ENCODE results near the gene SYT2.
A peak's percentile ranks its signal among the peaks of the same experiment; 100 is the strongest.

Gene SYT2

DNA sequence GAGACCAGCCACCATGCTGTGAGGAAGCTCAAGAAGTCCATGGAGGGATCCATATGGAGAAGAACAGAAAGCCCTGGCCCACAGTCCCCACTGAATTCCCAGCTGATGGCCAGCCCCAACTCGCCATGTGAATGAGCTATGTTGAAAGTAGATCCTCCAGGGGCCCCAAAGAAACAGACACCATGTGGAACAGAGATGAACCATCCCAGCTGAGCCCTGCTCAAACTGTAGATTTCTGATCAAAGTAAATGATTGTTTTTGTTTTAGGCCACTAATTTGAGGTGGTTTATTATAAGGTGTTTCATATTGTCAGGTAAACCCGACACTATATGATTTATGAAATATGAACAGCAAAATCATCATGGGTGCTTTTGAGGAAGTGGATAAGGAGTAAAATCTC is 32.8 kb downstream of the SYT2 start:
- no peak for DNase-seq (ENCODE audit: low spot score)

DNA sequence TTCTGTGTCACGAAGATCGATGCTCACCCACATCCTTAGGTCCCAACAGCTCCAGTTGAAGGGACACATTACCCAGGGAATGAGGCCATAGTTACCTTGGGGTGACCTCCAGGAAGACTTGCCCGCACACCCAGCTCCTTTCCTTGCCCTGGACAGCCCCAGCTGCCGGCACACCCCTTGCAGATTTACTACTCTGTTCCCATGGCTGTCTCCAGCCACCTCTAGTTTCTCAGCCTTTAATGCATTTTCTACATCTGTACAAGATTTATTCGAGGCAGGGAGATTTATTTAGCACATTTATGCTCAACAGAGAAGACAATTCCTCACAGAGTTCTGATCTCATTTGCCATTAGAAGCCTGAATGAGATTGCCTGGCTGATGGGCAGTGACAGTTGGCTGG is 36.7 kb downstream of the SYT2 start:
- DNase-seq (ENCODE audit: low spot score), result no peak

GRCh38 chr1:202671399-202671798 is 38.9 kb downstream of the SYT2 start:
- DNase-seq (ENCODE audit: low spot score), result no peak

GRCh38 chr1:202665417-202665816 is 44.8 kb downstream of the SYT2 start:
- DNase-seq (ENCODE audit: low spot score), result no peak

GRCh38 chr1:202664083-202664482 is 46.2 kb downstream of the SYT2 start:
- no peak for DNase-seq (ENCODE audit: low spot score)

DNA sequence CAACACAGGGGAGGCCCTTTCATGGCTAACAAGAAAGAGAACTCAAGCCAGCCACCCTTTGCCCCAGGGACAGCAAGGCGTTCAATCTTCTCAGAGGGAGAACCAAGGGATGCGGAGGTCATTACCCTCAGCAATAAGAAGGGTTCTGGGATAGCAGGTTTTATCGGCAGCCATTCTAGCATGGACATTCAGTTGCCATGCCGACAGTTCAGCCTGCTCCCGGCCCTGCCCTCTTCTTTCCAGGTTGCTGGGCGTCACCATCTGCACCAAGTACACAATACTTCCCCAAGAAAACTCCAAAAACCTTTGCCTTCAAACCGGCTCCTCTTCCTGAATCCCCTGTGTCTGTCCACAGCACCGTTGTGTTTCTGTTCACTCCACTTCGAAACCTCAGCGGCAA is 47.1 kb downstream of the SYT2 start:
- DNase-seq (ENCODE audit: low spot score), result no peak

GRCh38 chr1:202662081-202662480 is 48.2 kb downstream of the SYT2 start:
- no peak for DNase-seq (ENCODE audit: low spot score)

DNA sequence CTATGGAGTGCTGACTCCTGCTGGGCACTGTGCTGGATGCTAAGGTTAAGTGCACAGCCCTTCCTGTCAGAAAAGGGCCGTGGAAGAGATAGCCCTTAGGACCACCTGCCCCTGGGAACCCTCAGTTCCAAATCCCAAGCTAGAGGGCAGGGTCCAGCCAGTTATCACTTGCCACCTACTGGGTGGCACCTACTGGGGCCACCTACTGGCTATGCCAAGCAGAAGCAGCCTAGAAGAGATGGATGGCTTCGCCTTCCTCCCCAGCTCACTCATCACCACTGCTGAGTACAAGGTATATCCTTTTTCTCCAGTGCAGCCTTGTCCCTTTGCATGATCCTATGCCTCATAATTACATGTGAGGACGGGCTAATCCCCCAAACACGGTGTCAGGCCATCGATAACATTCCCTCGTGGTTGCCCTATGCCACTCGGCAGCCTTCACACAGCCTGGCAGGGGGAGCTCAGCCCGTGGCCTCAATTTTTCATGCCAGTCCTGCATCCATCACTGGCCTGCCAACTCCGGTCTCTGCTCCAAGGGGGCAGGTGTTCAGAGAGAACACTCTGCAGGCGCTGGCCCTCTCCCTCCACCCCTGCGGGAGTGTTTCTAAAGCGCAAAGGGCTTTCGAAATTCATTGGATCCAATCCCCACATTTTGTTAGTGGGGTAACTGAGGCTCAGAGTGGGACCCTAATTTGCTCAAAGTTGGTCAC is 49.0 kb downstream of the SYT2 start:
- no peak for DNase-seq (ENCODE audit: low spot score)

DNA sequence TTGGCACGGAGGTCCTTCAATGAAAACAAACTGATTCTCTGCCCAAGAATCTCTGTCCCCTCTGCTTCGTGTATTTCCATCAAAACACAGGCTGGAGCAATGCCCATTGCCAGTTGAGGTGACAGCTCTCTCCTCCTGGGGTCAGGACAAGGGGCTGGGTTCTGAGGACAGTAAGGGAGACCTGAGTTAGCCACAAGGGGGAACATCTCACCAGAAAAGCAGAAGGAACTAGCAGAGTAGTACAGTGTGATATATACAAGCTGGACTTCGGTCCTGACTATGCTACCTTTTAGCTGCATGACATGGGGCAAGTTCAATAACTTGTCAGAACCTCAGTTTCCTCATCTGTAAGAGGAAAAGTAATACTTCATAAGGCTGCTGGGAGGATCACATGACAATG is 50.3 kb downstream of the SYT2 start:
- DNase-seq (ENCODE audit: low spot score), result no peak

DNA sequence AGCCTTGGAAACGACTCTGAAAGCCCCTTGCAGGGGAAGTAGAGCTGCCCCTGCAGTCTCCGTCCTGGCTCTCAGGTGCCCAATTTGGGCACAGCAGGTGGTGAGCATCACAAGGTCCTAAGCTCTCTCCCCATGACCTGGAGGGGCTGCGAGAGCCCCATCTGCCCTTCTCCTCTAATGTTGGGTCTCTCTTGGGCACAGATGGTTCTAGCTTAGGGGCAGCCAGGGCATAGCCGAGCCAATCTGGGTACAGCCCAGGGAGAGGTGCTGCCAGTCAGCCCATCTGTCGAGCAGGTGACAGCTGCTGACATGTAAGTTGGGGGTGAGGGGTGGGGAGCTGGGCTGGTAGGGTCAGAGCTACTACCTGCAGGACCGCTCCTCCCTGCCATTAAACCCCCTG is 50.7 kb downstream of the SYT2 start:
- DNase-seq (ENCODE audit: low spot score), result no peak

- no peak for DNase-seq (ENCODE audit: low spot score)
These were observed 51.5 kb downstream of the SYT2 start for GRCh38 chr1:202658769-202659168.

GRCh38 chr1:202658251-202658759 is 51.9 kb downstream of the SYT2 start:
- no peak for DNase-seq (ENCODE audit: low spot score)

- peak; percentile 48 for DNase-seq (ENCODE audit: low spot score)
These were observed 53.2 kb downstream of the SYT2 start for GRCh38 chr1:202656951-202657646.

- no peak for DNase-seq (ENCODE audit: low spot score)
These were observed 54.2 kb downstream of the SYT2 start for GRCh38 chr1:202656057-202656456.

GRCh38 chr1:202654079-202654478 is 56.2 kb downstream of the SYT2 start:
- DNase-seq (ENCODE audit: low spot score), result no peak

DNA sequence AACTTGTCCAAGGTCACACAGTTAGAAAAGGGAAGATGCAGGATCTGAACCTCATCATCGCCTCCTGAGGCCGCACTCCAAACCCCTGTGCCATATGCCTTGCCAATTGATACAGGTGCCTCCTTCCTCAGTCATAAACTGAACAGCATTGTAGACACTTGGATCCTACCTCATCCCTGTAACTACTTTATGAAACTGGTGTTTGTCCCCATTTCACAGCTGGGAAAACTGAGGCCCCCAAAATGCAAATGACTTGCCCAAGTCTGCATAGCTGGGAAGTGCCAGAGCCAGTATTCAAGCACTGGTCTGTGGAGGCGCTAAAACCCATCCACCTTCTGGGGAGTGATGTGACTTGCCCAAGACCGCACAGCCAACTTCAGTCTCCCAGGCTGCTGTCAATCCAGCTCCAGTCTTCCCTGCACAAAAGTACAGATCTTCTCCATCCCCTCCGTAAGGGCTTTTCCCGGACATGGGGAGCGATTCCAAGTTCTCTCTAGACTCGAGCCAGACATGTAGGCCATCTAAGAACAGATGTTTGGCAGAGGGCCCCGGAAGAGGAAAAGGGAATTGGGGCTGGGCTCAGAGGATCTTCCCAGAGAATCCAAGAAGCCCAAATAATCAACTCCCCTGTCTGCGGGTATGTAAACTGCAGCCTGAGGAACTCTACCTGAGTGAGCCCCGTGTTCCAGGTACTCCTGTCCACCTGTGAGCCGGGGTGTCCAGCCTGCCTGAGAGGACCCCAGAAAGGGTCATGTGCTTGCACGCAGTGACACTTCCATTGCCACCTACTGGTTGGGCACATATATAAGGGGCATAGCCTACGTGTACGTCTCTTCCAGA is 60.5 kb downstream of the SYT2 start:
- DNase-seq (ENCODE audit: low spot score), result no peak

- DNase-seq (ENCODE audit: low spot score), result no peak
These were observed 61.5 kb downstream of the SYT2 start for GRCh38 chr1:202648605-202649226.

- no peak for DNase-seq (ENCODE audit: low spot score)
These were observed 65.2 kb downstream of the SYT2 start for GRCh38 chr1:202645097-202645476.

DNA sequence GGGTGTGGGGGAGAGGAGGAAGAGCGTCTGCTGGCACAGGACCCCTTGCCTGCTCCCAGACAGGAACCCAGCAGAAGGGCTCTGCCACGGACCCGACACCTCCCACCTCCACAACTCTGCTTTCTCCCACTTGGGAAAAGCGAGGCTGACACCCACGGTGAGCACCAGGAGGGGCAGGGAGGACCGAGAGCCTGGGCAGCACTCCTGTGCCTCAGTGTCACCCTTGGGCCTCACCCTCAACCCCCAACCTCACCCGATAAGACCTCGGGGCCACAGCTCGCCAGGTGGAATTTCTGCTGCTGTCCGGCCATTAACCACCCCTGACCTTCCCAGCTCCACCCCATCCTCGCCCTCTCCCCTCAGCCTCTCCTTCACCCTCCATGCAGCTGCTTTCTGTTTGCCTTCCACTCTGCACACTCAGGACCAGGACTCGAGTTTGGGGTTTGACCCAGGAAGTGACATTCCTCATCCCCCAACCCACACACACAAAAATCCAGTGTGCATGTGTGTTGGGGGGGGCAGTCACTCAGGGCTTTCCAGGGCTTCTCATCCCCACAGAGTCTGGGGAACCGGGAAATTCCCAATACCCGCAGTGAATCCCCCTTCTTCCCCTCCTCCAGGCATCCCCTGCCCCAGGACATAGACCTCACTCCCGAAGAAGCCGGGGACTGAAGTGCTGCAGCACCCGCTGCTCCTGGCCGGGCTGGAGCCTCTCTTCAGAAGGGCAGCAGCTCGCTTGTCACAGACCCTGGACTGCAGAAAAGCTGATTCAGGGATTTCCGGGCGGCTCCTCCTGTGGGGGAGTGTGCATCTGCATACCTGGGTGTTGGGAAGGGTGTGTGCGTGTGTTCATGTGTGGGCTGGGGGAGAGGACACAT is 65.8 kb downstream of the SYT2 start:
- DNase-seq (ENCODE audit: low spot score), result no peak

GRCh38 chr1:202643397-202644218 is 66.6 kb downstream of the SYT2 start:
- DNase-seq (ENCODE audit: low spot score), result no peak

All from AG08395 (cell line).